Tibial nerve (tissue), 4 donors: ENCODE results near the gene FAM222B. TPM values are rescaled to one million over a fixed set of nuclear protein-coding genes. Genes with fewer than 3 reads are reported as not detected.
A peak's percentile ranks its signal among the peaks of the same experiment; 100 is the strongest.

Source experiments
- DNase-seq, 2 donors: peaks; one replicate each; pipeline ENCODE4 v3.0.0-alpha.2; 2019; ENCODE audit warnings: low spot score in 2 of 2
- H3K27ac ChIP-seq, 4 donors: fragments of 200-600 bp; sonication (generic) in 3 of 4; one replicate each; pipeline ENCODE4 v1.5.1; 2017 to 2019; ENCODE audit warnings: mild to moderate bottlenecking in 1 of 4
- H3K27me3 ChIP-seq, 2 donors: fragments of 200-600 bp; sonication (generic) in 1 of 2; one replicate each; pipeline versions ENCODE4 v1.5.1 to v1.6.0; 2017 to 2019
- H3K36me3 ChIP-seq, 3 donors: fragments of 200-600 bp; sonication (generic); one replicate each; pipeline ENCODE4 v1.5.1; 2018 to 2019
- H3K4me1 ChIP-seq, 4 donors: fragments of 200-600 bp; sonication (generic) in 3 of 4; one replicate each; pipeline ENCODE4 v1.5.1; 2017 to 2019
- H3K4me3 ChIP-seq, 4 donors: fragments of 200-600 bp; sonication (generic) in 3 of 4; one replicate each; pipeline ENCODE4 v1.5.1; 2017 to 2019; ENCODE audit warnings: mild to moderate bottlenecking in 1 of 4, moderate library complexity in 1 of 4
- H3K9me3 ChIP-seq, 4 donors: fragments of 200-600 bp; sonication (generic) in 3 of 4; one replicate each; pipeline ENCODE4 v1.5.1; 2017 to 2019
- CTCF ChIP-seq, 5 experiments: fragments of 200-600 bp in 3 of 5; fragments of 450-650 bp in 2 of 5; sonication (generic) in 3 of 5; IDR thresholded peaks; one replicate each; pipeline ENCODE4 v1.5.1; 2016 to 2019; ENCODE audit warnings: antibody characterized with exemption in 5 of 5, mild to moderate bottlenecking in 3 of 5, moderate library complexity in 2 of 5
- EP300 ChIP-seq, 2 donors: sonication (generic); formaldehyde crosslinking; IDR thresholded peaks; one replicate each; pipeline ENCODE4 v1.6.1; 2017; ENCODE audit warnings: antibody characterized with exemption in 2 of 2, mild to moderate bottlenecking in 1 of 2
- POLR2A ChIP-seq, 2 donors: fragments of 450-650 bp; IDR thresholded peaks; one replicate each; pipeline ENCODE4 v1.6.1; 2017; ENCODE audit warnings: antibody characterized with exemption in 2 of 2, mild to moderate bottlenecking in 2 of 2, moderate library complexity in 2 of 2
- WGBS, 2 donors: methylation state at CpG; one replicate each; pipeline ENCODE4 v1.1.5; 2018; 5-methylcytosine and 5-hydroxymethylcytosine counted together
- total RNA-seq, 4 donors: library from RNA; depleted of rRNA; stranded (reverse); fragments of >200 nt; gene quantifications; one replicate each; pipeline ENCODE4 v1.1.0, GENCODE V29; 2016

The FAM222B gene, protein sequence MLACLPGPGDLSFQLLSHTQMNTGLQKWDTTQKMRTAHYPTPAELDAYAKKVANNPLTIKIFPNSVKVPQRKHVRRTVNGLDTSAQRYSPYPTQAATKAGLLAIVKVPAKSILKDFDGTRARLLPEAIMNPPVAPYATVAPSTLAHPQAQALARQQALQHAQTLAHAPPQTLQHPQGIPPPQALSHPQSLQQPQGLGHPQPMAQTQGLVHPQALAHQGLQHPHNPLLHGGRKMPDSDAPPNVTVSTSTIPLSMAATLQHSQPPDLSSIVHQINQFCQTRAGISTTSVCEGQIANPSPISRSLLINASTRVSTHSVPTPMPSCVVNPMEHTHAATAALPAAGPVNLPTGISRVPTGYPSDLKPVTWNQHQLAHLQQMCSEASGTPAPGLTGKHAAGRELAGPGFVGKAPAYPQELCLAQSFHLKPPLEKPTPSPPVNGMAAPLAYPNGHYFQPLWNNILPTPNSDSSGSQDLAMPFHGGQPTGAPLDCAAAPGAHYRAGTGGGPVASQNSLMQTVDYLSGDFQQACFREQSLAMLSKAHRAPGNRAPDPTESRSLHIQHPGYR
- total RNA-seq = 10 to 100 TPM in 2 of 4 donors, 1 to 10 TPM in 2; 6.1 to 17.1 (median 11.4) TPM

DNA sequence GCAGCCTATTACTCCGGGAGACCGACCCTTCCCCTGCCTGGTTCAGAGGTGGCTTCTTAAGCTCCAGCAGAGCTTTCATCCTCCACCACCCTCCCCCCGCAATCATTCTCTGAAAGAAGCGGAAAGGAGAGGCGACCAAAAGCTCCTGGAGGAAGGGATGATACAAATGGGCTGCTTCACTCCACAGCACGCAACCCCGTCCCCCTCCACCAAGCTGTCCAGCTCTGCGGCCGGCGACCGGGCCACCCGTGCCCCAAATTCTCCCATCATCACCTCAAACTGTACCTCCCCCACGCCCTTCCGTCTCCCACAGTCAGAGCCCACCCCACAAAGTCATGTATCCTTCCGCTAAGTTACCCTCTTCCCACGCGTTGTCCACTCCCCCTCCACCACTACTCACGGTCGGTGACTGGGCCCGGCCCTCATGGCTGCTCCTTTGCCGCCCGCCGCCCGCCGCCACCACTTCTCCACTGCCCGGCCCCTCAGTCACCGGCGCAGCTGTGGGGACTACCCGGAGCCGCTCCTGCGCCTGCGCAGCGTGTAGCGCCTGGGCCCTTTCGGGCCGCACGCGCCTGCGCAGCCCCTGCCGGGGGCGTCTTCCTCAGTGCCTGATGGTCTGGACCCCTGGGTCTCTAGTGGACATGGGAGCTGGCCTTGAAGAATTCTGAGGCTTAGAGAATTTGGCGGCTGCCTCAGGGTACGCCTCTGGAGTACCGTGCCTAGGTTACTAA lies at the start of gene FAM222B:
TSS of gene FAM222B (minus strand) at position 509 of the 731 bp plus-strand sequence. CDS start 76,123 bp downstream, outside the sequence.
- H3K9me3 ChIP-seq = no peaks in the 10 kb centered on the region
- H3K4me3 ChIP-seq = peak within 1 kb of the TSS; percentile 74 to 81 (median 75)
- peaks cover 3 to 31% (median 8%) of the 10 kb centered on the region in 4 donors for H3K4me1 ChIP-seq
- H3K27me3 ChIP-seq = no peaks in the 10 kb centered on the region
- no peaks in the 10 kb centered on the region for H3K36me3 ChIP-seq
- peak within 1 kb of the TSS; percentile 57 to 88 (median 85) for H3K27ac ChIP-seq
- 1% methylated on average over 32 to 35 of the region's 44 CpGs for WGBS, 2 donors
- TF ChIP-seq POLR2A (IDR thresholded peaks at IDR 0.05) = peak in 1 of 2 donors; percentile 43
- TF ChIP-seq CTCF (IDR thresholded peaks at IDR 0.05) = peak in 1 of 5 experiments; percentile 19
- peak in 1 of 2 donors; percentile 65 for TF ChIP-seq EP300 (IDR thresholded peaks at IDR 0.05)
- DNase-seq = peak; percentile 26 to 36

DNA sequence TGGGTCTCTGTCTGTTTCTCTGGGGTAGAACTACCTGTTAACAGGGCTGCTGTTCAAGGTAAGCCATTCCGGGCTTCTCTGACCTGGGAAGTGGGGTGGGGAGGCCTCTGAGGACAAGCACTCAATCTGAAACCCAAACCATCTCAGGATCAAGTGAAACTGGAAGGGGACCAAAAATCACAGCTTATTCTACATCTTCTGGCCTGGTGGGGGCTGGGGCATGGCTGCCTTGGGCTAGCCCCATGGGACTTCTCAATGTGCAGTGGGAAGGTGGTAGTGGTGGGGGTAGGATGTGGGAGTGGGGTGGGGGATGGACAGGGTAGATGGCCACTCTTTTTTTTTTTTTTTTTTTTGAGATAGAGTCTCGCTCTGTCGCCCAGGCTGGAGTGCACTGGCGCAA lies 49.4 kb upstream of the FAM222B start:
- TF ChIP-seq EP300 (IDR thresholded peaks at IDR 0.05) = no peak
- H3K4me1 ChIP-seq = peaks cover 0 to 82% (median 41%) of the 10 kb centered on the region in 4 donors
- 88 to 89% methylated on average over 4 of the region's 4 CpGs for WGBS, 2 donors
- H3K27me3 ChIP-seq = no peaks in the 10 kb centered on the region
- H3K9me3 ChIP-seq = no peaks in the 10 kb centered on the region
- peak overlapping the region in 2 of 4 donors; percentile 31 to 70 for H3K27ac ChIP-seq
- no peak overlapping the region for H3K4me3 ChIP-seq
- DNase-seq = no peak
- H3K36me3 ChIP-seq = peaks cover 0 to 33% (median 0%) of the 10 kb centered on the region in 3 donors

DNA sequence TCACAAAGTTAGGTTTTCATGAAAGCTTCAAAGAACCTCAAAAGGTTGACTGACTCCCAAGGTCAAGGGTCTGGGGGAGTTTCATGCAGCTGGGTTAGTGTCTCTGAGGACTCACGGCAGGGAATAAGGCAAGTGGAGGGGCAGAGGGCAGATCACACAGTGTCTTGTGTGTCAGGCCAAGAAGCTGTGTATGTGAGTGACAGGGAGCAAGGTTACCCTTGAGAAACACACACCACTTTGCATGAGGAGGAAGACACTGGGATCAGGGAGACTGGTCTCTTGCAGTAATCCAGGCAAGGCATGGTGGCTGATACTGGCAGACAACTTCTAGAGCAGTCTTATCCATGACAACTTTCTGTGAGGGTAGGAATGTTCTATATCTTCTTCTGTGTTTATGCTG lies 48.6 kb upstream of the FAM222B start:
- DNase-seq = no peak
- Histone ChIP-seq H3K27me3 (no peaks in the 10 kb centered on the region), H3K27ac (peak overlapping the region in 1 of 4 donors; percentile 79), H3K4me1 (peaks cover 0 to 76% (median 36%) of the 10 kb centered on the region in 4 donors), H3K4me3 (no peak overlapping the region), H3K9me3 (no peaks in the 10 kb centered on the region), H3K36me3 (peaks cover 0 to 42% (median 7%) of the 10 kb centered on the region in 3 donors)
- TF ChIP-seq EP300 (IDR thresholded peaks at IDR 0.05) = no peak
- TF ChIP-seq POLR2A (IDR thresholded peaks at IDR 0.05) = no peak
- TF ChIP-seq CTCF (IDR thresholded peaks at IDR 0.05) = no peak
- WGBS, 2 donors = 71 to 73% methylated on average over 1 of the region's 1 CpG

DNA sequence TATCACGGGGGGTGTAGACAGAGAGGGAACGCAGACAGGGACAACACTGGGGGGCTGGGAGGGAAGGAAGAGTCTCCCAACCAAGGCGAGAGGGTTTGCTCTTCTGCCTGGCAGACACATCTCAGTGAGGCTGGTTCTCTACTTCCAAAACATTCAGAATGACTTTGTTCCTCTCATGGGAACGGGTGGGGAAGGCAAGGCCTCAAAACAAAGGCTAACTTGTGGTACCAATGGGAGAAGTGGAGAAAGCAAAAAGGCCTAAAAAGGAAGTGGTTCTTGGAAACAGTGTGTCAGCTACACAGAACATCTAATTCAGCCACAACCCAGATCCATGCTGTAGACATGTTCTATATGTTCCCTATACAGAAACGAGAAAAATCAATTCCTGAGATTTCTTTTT lies 47.4 kb upstream of the FAM222B start:
- TF ChIP-seq POLR2A (IDR thresholded peaks at IDR 0.05) (no peak), EP300 (IDR thresholded peaks at IDR 0.05) (peak in 1 of 2 donors; percentile 29)
- no peaks in the 10 kb centered on the region for H3K27me3 ChIP-seq
- peaks cover 0 to 54% (median 7%) of the 10 kb centered on the region in 3 donors for H3K36me3 ChIP-seq
- DNase-seq = no peak
- peak overlapping the region in 2 of 4 donors; percentile 30 to 79 for H3K27ac ChIP-seq
- peaks cover 0 to 64% (median 30%) of the 10 kb centered on the region in 4 donors for H3K4me1 ChIP-seq
- no peak overlapping the region for H3K4me3 ChIP-seq
- 42 to 51% methylated on average over 5 of the region's 5 CpGs for WGBS, 2 donors
- H3K9me3 ChIP-seq = no peaks in the 10 kb centered on the region

- Histone ChIP-seq H3K9me3 (no peaks in the 10 kb centered on the region), H3K27me3 (no peaks in the 10 kb centered on the region), H3K36me3 (peaks cover 2 to 65% (median 7%) of the 10 kb centered on the region in 3 donors), H3K4me3 (no peak overlapping the region), H3K27ac (peak overlapping the region in 1 of 4 donors; percentile 0), H3K4me1 (peaks cover 0 to 54% (median 24%) of the 10 kb centered on the region in 4 donors)
- DNase-seq = no peak
- TF ChIP-seq EP300 (IDR thresholded peaks at IDR 0.05) (no peak), POLR2A (IDR thresholded peaks at IDR 0.05) (no peak), CTCF (IDR thresholded peaks at IDR 0.05) (no peak)
- WGBS, 2 donors = 65 to 80% methylated on average over 7 of the region's 7 CpGs
Observed at GRCh38 chr17:28888832-28889231, 46.2 kb upstream of the FAM222B start.
